ENCODE data around the gene EXOC3L2. TPM values are rescaled to one million over a fixed set of nuclear protein-coding genes. Genes with fewer than 3 reads are reported as not detected.
A peak's percentile ranks its signal among the peaks of the same experiment; 100 is the strongest.
"Not testable (repeated sequence)": the region's sequence is repeated elsewhere in the genome, so short reads cannot be mapped to it uniquely, and the experiment has no call there.

The EXOC3L2 gene
- total RNA-seq, 1 donor from 2014 or later: not detected

- DNase-seq (ENCODE audit: low spot score, unreplicated experiment): no peak
- no peak overlapping the region for H3K27ac Mint-ChIP-seq
- H3K4me1 Mint-ChIP-seq (ENCODE audit: low read depth): no peaks in the 10 kb centered on the region
- TF ChIP-seq CTCF (IDR thresholded peaks at IDR 0.05; ENCODE audit: unreplicated experiment): no peak
- H3K4me3 Mint-ChIP-seq (ENCODE audit: low read depth): no peak overlapping the region
- H3K9me3 Mint-ChIP-seq (ENCODE audit: low read depth): no peaks in the 10 kb centered on the region
- H3K36me3 Mint-ChIP-seq (ENCODE audit: insufficient read depth): peaks cover 25% of the 10 kb centered on the region
- no peaks in the 10 kb centered on the region for H3K27me3 Mint-ChIP-seq
Measured at GRCh38 chr19:45275370-45275971, 30.3 kb upstream of the EXOC3L2 start.

DNA sequence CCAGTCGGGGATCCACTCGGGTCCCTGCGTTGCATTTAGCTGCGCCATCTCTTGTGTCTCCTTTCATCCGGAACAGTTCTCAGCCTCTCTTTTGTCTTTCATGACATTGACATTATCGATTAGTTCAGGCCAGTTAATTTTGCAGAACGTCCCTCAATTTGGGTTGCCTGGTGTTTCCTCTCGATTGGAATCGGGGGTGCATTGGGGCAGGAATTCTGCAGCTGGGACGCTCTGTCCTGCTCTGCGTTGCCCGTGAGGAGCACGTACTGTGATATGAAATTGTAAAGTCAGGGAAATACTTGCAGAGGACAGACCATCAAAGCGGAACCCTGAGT is 28.3 kb upstream of the EXOC3L2 start:
- DNase-seq (ENCODE audit: low spot score, unreplicated experiment): no peak
- peak overlapping the region; percentile 39 for H3K27ac Mint-ChIP-seq
- H3K4me3 Mint-ChIP-seq (ENCODE audit: low read depth): no peak overlapping the region
- no peak for TF ChIP-seq CTCF (IDR thresholded peaks at IDR 0.05; ENCODE audit: unreplicated experiment)
- H3K4me1 Mint-ChIP-seq (ENCODE audit: low read depth): no peaks in the 10 kb centered on the region
- H3K27me3 Mint-ChIP-seq: no peaks in the 10 kb centered on the region
- peaks cover 20% of the 10 kb centered on the region for H3K36me3 Mint-ChIP-seq (ENCODE audit: insufficient read depth)
- H3K9me3 Mint-ChIP-seq (ENCODE audit: low read depth): no peaks in the 10 kb centered on the region

- TF ChIP-seq CTCF (IDR thresholded peaks at IDR 0.05; ENCODE audit: unreplicated experiment): no peak
- no peak overlapping the region for H3K4me3 Mint-ChIP-seq (ENCODE audit: low read depth)
- no peaks in the 10 kb centered on the region for H3K9me3 Mint-ChIP-seq (ENCODE audit: low read depth)
- H3K27ac Mint-ChIP-seq: no peak overlapping the region
- no peak for DNase-seq (ENCODE audit: low spot score, unreplicated experiment)
- no peaks in the 10 kb centered on the region for H3K4me1 Mint-ChIP-seq (ENCODE audit: low read depth)
- peaks cover 18% of the 10 kb centered on the region for H3K36me3 Mint-ChIP-seq (ENCODE audit: insufficient read depth)
- H3K27me3 Mint-ChIP-seq: no peaks in the 10 kb centered on the region
Measured at GRCh38 chr19:45271735-45272108, 26.5 kb upstream of the EXOC3L2 start.

DNA sequence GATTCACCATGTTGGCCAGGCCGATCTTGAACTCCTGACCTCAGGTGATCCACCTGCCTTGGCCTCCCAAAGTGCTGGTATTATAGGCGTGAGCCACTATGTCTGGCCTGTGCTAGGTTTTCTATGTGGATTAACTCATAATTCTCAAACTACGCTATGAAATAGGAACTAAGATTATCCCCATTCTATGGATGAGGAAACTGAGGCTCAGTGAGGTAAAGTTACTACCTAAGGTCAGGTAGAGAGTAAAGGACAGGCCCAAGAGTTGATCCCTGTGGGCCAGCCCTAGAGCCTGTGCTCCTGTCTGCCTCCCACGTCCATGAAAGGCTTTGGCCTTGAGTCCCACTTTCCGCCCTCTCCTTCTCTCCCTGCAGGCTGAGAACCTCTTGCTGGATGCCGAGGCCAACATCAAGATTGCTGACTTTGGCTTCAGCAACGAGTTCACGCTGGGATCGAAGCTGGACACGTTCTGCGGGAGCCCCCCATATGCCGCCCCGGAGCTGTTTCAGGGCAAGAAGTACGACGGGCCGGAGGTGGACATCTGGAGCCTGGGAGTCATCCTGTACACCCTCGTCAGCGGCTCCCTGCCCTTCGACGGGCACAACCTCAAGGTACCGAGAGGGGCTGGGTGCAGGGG is 26.0 kb upstream of the EXOC3L2 start:
- H3K36me3 Mint-ChIP-seq (ENCODE audit: insufficient read depth): peaks cover 18% of the 10 kb centered on the region
- TF ChIP-seq CTCF (IDR thresholded peaks at IDR 0.05; ENCODE audit: unreplicated experiment): no peak
- H3K4me3 Mint-ChIP-seq (ENCODE audit: low read depth): no peak overlapping the region
- DNase-seq (ENCODE audit: low spot score, unreplicated experiment): no peak
- no peaks in the 10 kb centered on the region for H3K27me3 Mint-ChIP-seq
- H3K4me1 Mint-ChIP-seq (ENCODE audit: low read depth): no peaks in the 10 kb centered on the region
- H3K9me3 Mint-ChIP-seq (ENCODE audit: low read depth): no peaks in the 10 kb centered on the region
- H3K27ac Mint-ChIP-seq: no peak overlapping the region

DNA sequence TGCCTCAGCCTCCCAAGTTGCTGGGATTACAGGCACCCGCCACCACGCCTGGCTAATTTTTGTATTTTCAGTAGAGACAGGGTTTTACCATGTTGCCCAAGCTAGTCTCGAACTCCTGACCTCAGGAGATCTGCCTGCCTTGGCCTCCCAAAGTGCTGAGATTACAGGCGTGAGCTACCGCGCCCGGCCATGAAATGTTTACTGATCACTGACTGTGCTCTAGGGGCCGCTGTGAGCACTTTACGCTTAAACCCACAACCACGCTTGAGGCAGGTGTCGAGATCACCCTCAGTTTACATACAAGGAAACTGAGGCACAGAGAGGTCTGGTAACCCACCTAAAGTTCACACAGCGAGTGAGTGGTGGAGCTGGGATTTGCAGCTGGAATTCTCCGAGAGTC is 24.7 kb upstream of the EXOC3L2 start:
- not testable (repeated sequence) for H3K27ac Mint-ChIP-seq; H3K27me3 Mint-ChIP-seq; H3K4me3 Mint-ChIP-seq (ENCODE audit: low read depth); H3K9me3 Mint-ChIP-seq (ENCODE audit: low read depth); H3K4me1 Mint-ChIP-seq (ENCODE audit: low read depth); DNase-seq (ENCODE audit: low spot score, unreplicated experiment)
- peaks cover 21% of the 10 kb centered on the region for H3K36me3 Mint-ChIP-seq (ENCODE audit: insufficient read depth)

DNA sequence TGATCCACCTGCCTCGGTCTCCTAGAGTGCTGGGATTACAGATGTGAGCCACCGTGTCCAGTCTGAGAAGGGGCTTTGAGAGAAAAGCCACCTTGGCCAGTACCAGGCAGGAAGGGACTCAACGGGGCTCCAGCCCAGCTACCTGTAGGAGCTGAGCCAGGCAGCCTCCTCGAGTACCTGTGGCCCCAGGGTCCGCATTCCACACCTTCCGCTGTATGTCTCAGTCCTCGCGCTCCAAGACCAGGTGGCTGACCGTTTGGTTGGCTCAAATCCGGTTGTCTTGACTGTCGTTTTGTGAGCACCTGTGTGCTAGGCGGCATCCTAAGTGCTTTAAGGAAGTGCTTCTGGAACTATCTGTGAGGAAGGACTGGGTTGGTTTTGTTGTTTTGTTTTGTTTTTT is 22.1 kb upstream of the EXOC3L2 start:
- Mint-ChIP-seq H3K9me3 (ENCODE audit: low read depth) (no peaks in the 10 kb centered on the region), H3K4me3 (ENCODE audit: low read depth) (no peak overlapping the region), H3K27me3 (no peaks in the 10 kb centered on the region), H3K36me3 (ENCODE audit: insufficient read depth) (peaks cover 7% of the 10 kb centered on the region), H3K4me1 (ENCODE audit: low read depth) (no peaks in the 10 kb centered on the region), H3K27ac (no peak overlapping the region)
- no peak for TF ChIP-seq CTCF (IDR thresholded peaks at IDR 0.05; ENCODE audit: unreplicated experiment)
- DNase-seq (ENCODE audit: low spot score, unreplicated experiment): no peak
